Activated T-cell treated with anti-CD3 and anti-CD28 coated beads for 48 hours (primary cell): ENCODE measurements around the gene GALNT11.

ENCODE experiments used
- DNase-seq: peaks from one replicate; pipeline ENCODE4 v3.0.0-alpha.2; 2020; ENCODE audit warnings: low read depth

GALNT11 gene

DNA sequence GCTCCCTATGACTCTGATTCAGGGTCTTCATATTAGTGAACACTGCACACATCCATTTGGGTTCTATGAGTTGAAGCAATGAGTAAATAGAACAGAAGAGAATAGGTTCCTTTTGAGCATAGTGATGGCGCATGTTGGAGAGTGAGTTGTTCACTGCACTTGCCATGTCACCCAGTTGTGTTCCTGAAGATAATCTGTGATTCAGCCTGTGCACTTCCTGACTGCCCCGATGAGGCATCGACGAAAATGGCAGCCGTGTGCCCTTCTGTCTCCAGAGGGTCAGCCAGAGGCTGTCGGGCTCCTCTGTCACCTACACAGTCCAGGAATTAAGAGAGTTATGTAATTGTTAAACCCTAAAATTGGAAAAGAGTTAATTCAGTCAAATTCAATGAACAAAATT is 94.7 kb downstream of the GALNT11 start:
- no peak for DNase-seq

DNA sequence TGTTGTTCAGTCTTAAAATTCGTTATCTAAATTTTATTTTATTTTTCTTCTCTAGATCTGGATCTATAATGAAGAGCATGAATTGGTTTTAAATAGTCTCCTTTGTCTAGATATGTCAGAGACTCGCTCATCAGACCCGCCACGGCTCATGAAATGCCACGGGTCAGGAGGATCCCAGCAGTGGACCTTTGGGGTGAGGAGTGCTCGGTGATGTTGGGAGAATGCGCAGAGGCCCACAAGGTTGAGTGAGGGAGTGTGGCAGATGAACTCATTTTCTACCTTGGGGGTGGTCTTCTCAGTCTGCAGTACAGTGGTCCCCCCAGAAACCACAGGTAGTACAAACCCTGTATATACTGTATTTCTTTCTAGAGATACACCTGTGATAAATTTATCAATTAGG is 95.3 kb downstream of the GALNT11 start:
- no peak for DNase-seq

DNA sequence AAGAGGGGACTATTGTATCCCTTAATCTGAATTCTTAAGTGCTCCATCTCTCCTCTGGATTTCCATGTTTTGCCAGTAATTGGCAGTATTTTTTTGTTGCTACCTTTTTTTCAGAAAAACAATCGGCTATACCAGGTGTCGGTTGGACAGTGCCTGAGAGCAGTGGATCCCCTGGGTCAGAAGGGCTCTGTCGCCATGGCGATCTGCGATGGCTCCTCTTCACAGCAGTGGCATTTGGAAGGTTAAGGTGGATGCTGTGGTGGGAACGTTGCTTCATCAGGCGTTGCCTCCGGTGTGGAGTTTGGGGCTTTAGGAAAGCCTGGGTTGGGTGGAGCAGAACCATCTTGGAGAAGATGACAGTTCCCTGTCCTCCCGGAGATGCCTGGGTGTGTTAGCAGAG is 96.0 kb downstream of the GALNT11 start:
- DNase-seq, result no peak

DNA sequence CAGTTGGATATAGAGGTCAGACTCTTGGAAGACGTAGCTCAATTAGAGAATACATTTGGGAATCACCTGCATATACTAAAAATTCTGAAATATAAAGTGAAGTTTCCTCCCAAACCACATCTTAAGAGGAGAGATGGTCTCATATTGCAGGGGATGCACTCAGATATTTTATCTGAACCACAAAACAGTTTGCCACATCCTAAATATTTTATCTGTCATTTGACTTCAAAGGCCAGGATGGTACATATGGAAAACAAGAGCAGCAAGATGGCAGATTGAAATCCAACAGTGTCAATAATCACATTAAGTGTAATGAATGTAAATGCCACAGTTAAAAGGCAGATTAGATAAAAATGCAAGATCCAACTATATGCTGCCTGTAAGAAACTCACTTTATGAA is 97.1 kb downstream of the GALNT11 start:
- DNase-seq, result no peak

DNA sequence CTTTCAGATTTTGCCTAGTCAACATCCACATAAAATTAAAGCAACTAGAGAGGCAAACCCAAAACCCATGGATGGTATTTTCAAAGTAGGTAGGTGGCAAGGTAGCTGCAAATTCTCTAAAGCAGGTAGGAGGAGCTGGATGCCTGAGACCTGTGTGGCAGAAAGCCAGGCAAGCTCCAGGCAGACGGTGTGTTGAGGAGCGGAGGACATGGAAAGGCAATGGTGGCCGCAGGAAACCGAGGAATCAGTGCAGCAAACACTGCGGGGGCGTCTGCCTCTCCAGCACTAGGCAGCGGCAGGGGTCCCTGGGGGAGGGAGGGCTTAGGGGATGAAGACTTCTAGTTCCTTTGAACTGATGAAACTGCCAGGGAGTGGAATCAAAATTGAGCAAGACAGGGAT is 101.3 kb downstream of the GALNT11 start:
- DNase-seq, result no peak

DNA sequence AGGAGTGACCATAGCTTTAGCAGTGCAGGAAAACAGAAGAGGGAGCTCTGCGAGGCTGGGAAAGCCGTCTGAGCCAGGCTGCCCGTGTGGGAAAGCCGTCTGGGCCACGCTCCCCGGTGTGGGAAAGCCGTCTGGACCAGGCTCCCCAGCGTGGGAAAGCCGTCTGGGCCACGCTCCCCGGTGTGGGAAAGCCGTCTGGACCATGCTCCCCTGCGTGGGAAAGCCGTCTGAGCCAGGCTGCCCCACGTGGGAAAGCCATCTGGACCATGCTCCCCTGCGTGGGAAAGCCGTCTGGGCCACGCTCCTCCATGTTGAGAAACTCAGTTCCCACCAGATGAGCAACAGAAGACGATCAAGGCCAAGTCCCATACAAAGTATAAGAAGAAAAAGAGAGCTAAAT is 101.8 kb downstream of the GALNT11 start:
- no peak for DNase-seq

DNA sequence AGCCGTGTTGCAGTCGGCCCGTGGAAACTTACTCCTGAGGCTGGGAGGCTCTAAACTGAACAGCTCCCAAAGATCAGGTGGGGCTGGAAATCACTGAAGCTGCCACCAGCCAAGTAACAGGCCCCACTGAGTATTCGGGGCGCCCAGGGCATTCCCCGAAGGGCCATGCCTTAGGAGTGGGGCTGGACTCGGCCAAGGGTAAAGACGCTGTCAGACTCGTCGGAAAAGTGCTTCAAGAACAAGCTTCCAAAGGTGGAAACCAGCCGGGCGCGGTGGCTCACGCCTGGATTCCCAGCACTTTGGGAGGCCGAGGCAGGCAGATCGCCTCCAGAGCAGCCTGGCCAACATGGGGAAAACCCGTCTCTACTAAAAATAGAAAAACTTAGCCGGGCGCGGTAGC is 102.8 kb downstream of the GALNT11 start:
- no peak for DNase-seq

DNA sequence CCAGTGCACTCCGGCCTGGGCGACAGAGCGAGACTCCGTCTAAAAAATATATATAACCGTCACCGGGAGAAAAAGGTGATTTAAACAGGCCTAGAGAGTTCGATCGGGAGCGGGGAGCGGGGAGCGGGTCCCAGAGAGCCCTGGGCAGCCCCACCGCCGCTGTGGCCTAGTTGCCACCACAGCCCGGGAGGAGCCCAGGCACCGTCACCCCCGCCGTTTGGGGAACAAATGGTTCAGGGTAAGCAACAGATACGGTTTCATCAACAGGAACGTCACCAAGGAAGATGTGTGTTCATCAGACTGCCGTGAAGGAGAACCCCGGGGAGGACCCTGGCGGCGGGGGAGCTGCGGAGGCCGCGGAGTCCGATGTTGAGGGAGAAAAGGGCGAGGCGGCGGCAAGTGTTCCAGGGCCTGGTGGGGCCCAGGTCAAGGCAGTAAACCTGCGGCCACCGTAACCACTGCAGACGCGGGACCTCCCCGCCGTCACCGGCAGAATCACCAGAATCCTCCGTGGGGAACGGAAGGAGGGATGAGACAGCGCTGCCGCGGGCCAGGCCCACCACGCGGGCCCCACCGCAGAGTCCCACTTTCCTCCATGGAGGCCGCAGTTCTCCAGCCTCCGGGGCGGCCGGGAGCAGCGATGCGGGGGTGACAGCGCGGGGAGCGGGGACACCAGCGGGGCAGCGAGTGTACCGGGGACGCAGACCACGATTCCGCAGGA is 103.4 kb downstream of the GALNT11 start:
- no peak for DNase-seq

DNA sequence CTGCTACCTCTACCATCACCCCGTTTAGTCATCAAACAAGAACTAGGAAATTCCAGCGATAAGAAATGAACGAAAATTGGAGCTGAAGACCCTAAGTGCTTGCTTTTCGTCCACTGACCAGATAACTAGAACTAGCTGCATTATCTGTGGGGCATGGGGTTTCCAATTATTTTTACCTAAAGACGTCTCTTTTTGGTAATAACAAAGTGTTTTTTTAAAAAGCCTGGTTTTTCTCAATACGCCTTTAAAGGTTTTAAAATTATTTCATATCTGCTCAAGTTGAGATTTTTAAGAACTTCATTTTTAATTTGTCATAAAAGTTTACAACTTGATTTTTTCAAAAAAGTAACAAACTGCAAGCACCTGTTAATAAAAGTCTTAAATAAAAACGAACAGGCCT is 104.2 kb downstream of the GALNT11 start:
- no peak for DNase-seq

DNA sequence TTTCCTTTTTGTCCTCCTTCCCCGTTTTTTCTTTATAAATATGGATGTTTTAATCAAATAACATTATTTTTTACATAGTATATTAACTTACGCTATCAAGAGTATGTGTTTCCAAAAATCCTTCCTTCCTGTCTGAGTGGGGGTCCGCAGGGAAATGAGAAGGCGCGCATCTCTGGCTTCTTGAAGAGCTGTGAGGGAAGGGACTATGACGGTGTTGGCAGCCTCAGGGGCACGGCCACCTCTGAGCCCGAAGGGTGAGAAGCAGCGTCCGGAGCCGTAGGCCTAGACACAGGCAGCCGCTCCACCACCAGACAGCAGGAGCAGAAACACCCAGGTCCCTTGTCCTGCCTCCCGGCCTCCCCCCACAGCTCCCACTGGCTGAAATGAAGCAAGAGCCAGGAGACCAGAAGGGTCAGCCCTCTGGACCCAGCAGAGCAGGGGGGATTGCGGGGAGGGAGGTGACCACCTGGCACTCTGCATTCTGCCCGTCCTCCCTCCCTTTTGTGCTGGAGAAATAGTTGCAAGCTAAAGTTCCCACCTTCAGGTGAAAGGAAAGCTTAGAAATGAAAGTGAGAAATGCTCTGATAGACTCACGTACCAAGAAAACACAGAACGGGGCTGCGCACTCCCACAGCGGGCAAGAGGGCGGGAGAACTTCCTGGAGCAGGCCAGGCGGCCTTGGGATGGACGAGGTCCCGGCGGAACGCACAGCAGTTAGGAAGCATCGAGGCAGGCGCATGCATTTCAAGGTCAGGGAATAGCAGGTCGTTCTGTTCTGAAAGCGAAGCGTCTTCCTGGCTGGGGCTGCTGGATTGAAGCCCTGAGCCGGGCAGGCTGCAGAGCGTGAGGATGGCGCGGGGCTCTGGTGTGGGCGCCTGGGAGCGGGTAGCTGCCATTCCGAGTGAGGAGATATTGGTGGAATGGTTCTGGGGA is 105.5 kb downstream of the GALNT11 start:
- DNase-seq, result no peak

DNA sequence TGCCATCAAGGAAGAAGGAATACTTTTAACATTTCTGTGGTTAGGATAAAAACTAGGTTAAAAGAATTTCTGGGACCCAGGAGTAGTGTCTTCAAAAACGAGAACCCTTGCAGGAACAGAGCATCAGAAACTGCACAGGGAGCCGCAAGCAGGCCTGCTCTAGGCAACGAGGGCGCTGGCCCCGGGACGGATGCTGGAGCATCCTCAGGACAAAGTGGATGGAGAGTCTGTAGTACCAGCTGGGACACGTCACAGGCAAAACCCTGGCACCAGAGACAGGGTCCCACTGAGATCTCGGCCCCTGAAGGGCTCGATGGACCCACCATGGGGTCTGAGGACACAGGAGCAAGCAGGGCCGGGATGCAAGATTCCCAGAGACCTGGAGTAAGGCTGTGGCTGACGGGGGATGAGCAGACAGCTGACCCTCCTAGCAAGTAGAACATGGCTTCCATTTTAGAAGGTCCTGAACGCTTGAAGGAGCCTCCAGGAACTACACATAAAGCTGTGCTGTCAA is 106.6 kb downstream of the GALNT11 start:
- no peak for DNase-seq

DNA sequence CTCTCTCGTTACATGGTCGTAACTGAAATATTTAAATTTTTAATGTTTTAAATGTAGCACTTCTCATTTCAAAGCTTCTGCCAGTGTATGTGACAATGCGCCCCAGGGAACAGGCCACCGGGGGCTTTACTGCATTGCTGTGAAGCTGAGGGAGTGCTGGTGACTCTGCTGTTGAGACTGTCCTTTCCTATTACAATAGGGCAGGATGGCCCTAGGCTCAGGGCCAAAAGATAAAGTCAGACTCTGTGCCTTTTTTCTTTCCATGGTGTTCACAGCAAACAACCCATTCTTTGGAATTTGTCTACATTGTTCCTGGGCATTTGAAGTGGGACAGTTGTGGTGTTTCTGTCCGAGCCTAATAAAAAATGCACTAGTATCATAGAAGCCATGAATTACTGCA is 107.3 kb downstream of the GALNT11 start:
- no peak for DNase-seq

DNA sequence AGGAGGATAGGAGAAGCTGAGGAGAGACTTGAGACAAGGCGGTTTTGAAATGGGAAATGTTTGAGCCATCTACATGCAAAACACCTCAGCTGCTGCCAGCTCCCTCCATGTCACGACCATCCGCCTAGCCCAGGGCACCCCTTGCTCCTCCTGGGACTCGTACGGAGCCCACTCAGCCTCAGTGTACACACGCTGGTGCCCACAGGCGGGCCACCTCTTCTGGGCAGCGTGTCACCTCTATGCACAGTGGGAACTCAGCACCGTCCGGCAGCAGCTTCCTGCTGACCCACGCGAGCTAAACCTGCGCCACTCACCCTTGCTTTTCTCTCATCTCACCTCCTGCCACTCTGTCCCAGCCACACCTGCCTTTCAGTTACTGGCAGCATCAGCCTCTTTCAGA is 108.3 kb downstream of the GALNT11 start:
- no peak for DNase-seq

DNA sequence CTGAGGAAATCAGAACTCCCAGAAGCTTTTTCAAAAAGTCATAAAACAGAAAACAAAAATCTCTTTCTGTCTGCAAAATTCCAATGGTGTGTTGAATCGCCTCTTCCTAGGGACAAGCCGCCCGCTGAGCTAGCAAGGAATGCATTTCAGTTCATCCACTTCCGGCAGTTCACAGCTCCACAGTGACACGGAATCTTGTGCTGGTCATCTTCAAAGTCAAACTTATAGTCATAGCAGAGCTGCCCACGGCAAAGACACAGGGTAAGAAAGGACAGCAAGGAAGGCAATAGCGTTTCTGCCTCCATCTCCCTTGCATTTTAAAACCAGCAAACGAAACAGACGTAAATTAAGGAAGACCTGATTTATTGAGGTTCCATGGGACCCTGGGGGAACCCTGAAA is 111.2 kb downstream of the GALNT11 start:
- no peak for DNase-seq

DNA sequence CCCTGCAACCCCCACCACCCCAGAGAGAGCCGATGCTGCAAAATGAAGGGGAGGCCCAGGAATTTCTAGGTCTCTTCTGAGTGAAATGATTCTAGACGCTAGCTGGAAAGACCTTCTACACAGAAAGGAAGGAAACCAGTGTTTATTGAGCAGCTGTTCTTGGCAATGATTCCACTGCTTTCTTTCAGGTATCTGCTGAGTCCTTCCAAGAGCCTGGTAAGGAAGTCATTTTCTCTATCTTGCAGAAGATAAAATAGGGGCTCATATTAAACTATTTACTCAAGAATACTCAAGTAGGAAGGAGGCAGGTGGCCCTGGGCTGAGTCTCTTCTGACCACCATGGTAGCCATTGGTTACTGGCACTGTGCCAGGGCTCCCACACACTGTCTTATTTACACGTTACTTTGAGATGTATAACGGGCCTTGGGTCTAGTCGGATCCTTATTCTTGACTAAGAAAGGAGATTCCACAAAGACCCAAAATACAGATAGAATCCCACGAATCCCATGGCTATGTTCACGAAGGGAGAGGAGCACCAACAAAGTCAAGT is 112.1 kb downstream of the GALNT11 start:
- no peak for DNase-seq

DNA sequence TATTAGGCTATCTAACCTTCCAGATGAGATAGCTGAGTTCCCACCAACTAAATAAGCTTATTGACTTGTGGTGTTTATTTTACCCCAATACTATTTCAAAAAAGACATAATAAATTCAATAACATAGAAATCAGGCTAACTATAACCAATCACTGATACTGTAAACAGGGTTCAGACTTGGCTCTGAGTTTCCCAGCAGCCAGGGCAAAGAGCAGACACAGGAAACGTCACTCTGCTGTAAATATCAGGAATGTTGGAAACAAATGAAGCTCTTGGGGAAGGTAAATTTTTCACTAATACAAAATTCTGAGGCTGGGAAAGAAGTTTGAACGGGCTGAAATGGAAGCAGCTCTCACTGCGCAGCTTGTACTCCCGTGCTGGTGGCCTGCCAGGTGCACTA is 114.6 kb downstream of the GALNT11 start:
- DNase-seq, result no peak

DNA sequence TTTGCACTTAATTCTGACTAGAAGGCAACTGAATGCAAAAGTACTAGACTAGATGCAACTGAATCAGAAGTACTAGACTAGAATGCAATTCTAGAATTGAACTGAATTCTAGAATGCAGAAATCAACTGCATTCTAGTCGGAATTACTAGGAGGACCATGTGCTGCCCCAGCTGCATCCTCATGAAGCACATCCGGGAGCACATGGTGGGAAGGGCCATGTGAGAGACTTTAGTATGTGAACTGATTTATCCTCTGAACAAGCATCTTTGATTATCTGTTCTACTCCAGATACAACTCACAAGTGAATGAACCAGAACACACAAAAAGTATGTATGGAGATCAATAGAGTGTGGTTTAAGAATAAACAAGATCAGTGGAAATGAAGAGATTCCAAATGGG is 115.1 kb downstream of the GALNT11 start:
- DNase-seq, result no peak

DNA sequence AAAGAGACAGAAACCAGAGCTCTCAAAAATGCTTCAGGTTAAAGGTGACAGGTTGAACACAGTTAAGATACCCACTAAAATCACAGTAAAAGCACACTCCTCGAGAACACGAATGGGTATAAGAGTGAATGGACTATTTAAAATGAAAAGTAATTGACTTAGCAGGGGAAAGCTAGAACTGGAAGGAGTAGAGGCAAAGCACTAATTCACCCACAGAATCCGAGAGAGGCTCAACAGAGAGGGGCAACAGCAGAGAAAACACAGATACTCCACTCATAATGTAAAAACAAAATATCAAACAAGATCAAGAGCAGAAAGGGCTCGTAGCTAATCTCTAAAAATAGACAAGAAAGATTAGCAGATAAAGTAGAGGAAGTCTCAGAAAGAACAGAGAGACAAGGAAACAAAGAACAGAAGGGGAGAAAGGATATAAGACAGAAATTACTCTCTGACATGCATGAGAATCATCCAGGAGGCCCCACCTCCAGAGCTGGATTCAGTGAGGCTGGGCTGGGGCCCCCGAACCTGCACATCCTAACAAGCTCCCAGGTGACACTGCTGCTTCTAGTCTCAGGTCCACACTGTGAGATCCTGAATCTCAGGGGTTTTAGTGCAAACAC is 117.6 kb downstream of the GALNT11 start:
- DNase-seq, result no peak

DNA sequence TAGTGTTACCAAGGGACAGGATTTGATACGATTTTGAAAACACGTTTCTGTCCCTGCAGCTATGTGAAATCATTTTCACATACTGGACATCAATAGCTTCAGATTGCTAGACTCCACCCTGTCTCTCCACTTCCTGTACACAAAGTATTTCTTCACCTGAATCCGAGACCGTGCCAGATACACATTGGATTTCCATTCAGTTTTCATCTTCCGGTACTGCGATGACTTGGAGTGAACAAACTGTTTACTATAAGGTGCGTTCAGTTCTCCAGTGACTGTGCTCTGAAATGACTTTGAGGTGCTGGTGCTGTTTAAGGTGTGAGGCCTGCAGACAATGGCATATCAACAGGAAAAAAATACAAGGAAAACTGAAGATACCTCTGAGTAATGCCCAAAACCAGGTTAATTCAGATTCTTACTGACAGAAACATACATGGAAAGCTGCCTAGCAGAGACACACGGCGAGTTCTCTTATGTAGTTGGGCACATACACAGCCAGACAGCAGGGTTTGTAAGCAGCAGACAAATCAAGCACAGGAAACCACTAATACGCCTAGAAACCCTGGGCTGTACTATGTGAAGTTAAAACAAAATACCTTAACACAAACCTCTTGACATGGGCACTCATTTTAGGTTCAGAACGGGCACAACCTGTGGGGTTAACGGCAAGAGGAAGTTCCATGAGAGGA is 119.2 kb downstream of the GALNT11 start:
- no peak for DNase-seq

DNA sequence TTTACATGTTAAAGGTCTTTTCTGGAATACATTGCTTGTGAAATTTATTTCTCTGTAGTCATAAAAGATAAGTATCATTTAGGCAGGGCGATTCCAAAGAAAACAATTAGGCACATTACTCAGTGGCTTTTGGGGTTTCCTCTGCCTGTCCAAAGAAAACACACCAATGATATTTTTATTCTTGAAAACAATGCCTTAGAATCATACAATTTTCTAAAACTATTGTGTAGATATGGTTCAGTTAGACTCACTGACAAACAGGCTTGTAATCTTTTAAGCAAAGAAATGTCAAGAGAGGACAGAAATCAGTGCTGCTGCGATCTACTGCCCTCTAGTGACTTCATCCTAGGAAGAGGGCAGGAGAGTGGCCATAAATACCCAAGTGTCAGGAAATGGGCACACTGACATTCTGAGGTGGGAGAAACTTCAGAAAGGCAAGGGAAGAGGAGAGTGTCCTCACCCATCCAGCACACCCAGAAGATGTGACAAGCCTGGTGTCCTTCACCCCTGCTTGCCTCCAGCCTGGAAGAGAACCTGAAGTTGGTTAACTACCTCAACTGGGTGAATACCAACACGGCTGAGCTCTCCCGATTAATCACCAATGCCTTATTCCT is 120.5 kb downstream of the GALNT11 start:
- DNase-seq, result no peak

DNA sequence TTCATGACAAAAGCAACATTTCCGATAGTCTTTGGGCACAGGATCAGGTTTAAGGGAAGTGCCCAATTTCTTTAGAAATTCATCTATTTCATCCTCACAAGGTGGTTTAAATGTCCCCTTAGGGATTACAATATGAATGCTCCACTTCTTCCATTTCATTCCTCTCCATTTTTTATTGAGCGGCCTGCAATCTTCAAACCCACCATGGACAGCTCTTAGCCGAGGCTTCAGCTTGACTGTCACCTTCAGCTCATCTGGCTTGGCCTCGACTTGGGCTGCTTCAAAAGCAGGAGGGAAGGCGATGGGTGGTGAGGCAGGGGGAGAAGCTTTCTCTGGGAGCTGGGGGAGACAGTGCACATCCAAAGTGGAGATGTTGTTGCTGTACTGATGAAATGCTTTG is 123.2 kb downstream of the GALNT11 start:
- DNase-seq, result no peak

DNA sequence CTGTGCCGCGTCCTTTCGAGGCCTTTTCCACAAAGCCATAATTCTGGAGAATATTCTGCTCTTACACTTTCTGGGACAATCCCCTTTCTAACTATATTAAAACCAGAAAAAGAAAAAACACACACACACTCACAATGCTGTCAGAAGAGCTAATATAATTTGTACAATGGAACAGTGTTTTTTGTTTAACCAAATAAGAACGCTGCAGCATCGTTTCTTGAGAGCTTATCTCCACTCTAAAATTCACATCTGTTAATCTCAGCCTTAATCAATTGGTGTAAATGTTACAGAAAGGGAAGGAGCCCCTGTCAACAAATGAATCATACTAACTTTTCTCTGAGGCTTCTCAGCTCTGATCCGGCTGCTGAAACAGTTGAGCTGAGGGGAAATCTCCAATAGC is 123.9 kb downstream of the GALNT11 start:
- DNase-seq, result no peak
